ENCODE results near the gene TSPEAR.

DNA sequence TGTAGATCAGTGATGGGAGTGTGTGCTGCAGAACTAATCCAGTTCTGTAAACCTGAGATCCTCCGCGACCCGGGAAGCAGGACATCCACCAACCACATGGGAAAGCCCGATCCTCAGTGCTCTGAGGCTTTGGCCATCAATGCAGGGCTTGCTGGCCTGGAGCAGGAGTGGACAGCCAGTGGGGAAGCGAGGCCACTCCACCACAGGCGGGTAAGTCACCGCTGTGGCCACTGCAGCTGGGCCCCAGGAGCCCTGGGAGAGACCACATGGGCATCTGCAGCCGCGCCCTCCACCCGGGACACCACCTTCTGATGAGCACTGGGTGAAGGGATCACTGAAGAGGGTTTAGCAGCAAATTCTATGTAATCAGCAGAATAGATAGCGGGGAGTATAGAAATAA is 30.2 kb downstream of the TSPEAR start:
- TF ChIP-seq, protein P1, sequence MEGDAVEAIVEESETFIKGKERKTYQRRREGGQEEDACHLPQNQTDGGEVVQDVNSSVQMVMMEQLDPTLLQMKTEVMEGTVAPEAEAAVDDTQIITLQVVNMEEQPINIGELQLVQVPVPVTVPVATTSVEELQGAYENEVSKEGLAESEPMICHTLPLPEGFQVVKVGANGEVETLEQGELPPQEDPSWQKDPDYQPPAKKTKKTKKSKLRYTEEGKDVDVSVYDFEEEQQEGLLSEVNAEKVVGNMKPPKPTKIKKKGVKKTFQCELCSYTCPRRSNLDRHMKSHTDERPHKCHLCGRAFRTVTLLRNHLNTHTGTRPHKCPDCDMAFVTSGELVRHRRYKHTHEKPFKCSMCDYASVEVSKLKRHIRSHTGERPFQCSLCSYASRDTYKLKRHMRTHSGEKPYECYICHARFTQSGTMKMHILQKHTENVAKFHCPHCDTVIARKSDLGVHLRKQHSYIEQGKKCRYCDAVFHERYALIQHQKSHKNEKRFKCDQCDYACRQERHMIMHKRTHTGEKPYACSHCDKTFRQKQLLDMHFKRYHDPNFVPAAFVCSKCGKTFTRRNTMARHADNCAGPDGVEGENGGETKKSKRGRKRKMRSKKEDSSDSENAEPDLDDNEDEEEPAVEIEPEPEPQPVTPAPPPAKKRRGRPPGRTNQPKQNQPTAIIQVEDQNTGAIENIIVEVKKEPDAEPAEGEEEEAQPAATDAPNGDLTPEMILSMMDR (IDR thresholded peaks at IDR 0.05) = no peak
- TF ChIP-seq POLR2AphosphoS5 (IDR thresholded peaks at IDR 0.05) (no peak), POLR2A (IDR thresholded peaks at IDR 0.05; ENCODE audit: low read depth) (no peak)
